Cardiac muscle cell (in vitro differentiated cells and primary cell): ENCODE results near the gene RASSF5. TPM values are rescaled to one million over a fixed set of nuclear protein-coding genes. Genes with fewer than 3 reads are reported as not detected.

ENCODE experiments used
- DNase-seq, 2 donors: peaks; one replicate each; pipeline versions ENCODE4 v3.0.0 to v3.0.0-alpha.2; 2010 to 2017; ENCODE audit warnings: low read depth in 1 of 2, low spot score in 1 of 2
- H3K27ac ChIP-seq: fragments of 200-600 bp; sonication (generic); 2 replicates; pipeline ENCODE4 v1.5.1; 2016
- H3K27me3 ChIP-seq: fragments of 200-600 bp; sonication (generic); 2 replicates; pipeline ENCODE4 v1.6.0; 2016; ENCODE audit warnings: control low read depth
- H3K36me3 ChIP-seq: fragments of 200-600 bp; sonication (generic); 2 replicates; pipeline ENCODE4 v1.5.1; 2016; ENCODE audit warnings: control low read depth
- H3K4me1 ChIP-seq: fragments of 200-600 bp; sonication (generic); 2 replicates; pipeline ENCODE4 v1.8.1; 2017; ENCODE audit warnings: low read depth, mild to moderate bottlenecking, mixed run types
- H3K4me3 ChIP-seq: fragments of 200-600 bp; sonication (generic); 2 replicates; pipeline ENCODE4 v1.5.1; 2016; ENCODE audit warnings: mild to moderate bottlenecking
- H3K9me3 ChIP-seq: fragments of 200-600 bp; sonication (generic); 2 replicates; pipeline ENCODE4 v1.5.1; 2017; ENCODE audit warnings: low read depth, mild to moderate bottlenecking, control low read depth
- CTCF ChIP-seq: IDR thresholded peaks from 2 replicates; pipeline ENCODE4 v1.5.1; 2012; ENCODE audit warnings: low read depth, mild to moderate bottlenecking, low read length
- polyA plus RNA-seq: library from polyadenylated mRNA; unstranded; fragments of >200 nt; fragmentation: Nextera tagmentation; extraction: Ambion mirVana; gene quantifications from 2 replicates; pipeline ENCODE4 v1.2.1, GENCODE V29; 2016
- total RNA-seq: library from RNA; depleted of rRNA; stranded (reverse); fragments of >200 nt; gene quantifications from 2 replicates; pipeline ENCODE4 v1.2.3, GENCODE V29; 2016

The RASSF5 gene
- total and polyA plus RNA-seq, 2 experiments from 2014 or later, result 40.9 to 50.7 TPM

GRCh38 chr1:206503591-206504362, 3.6 kb upstream of the RASSF5 start:
- DNase-seq, result peak in 1 of 2 donors; percentile 96
- Histone ChIP-seq H3K27ac (no peak overlapping the region), H3K4me3 (no peak overlapping the region), H3K27me3 (no peaks in the 10 kb centered on the region), H3K36me3 (no peaks in the 10 kb centered on the region), H3K9me3 (no peaks in the 10 kb centered on the region), H3K4me1 (peaks cover 19% of the 10 kb centered on the region)
- no peak for TF ChIP-seq CTCF

- H3K36me3 ChIP-seq, result no peaks in the 10 kb centered on the region
- no peaks in the 10 kb centered on the region for H3K27me3 ChIP-seq
- no peak overlapping the region for H3K27ac ChIP-seq
- TF ChIP-seq CTCF, result no peak
- H3K9me3 ChIP-seq, result no peaks in the 10 kb centered on the region
- H3K4me3 ChIP-seq, result no peak overlapping the region
- peaks cover 19% of the 10 kb centered on the region for H3K4me1 ChIP-seq
- DNase-seq, result no peak
Observed at GRCh38 chr1:206504363-206504713, 3.0 kb upstream of the RASSF5 start.

GRCh38 chr1:206505702-206506355, 1.5 kb upstream of the RASSF5 start:
- H3K36me3 ChIP-seq, result no peaks in the 10 kb centered on the region
- no peaks in the 10 kb centered on the region for H3K9me3 ChIP-seq
- DNase-seq, result peak in 1 of 2 donors; percentile 68
- TF ChIP-seq CTCF, result peak; percentile 79
- H3K27ac ChIP-seq, result no peak overlapping the region
- H3K4me1 ChIP-seq, result peaks cover 17% of the 10 kb centered on the region
- H3K27me3 ChIP-seq, result no peaks in the 10 kb centered on the region
- H3K4me3 ChIP-seq, result no peak overlapping the region

GRCh38 chr1:206506405-206507283, 687 bp upstream of the RASSF5 start:
- no peak for TF ChIP-seq CTCF
- H3K4me1 ChIP-seq, result peaks cover 14% of the 10 kb centered on the region
- H3K27ac ChIP-seq, result no peak overlapping the region
- H3K27me3 ChIP-seq, result no peaks in the 10 kb centered on the region
- no peaks in the 10 kb centered on the region for H3K36me3 ChIP-seq
- DNase-seq, result peak; percentile 13 to 54
- peak overlapping the region; percentile 67 for H3K4me3 ChIP-seq
- no peaks in the 10 kb centered on the region for H3K9me3 ChIP-seq

- Histone ChIP-seq H3K4me3 (peak overlapping the region; percentile 67), H3K9me3 (no peaks in the 10 kb centered on the region), H3K27ac (no peak overlapping the region), H3K27me3 (no peaks in the 10 kb centered on the region), H3K36me3 (no peaks in the 10 kb centered on the region), H3K4me1 (peaks cover 22% of the 10 kb centered on the region)
- DNase-seq, result no peak
- TF ChIP-seq CTCF, result no peak
Observed at GRCh38 chr1:206508130-206508889, 979 bp downstream of the RASSF5 start.
